ENCODE results near the gene ELOVL7. TPM values are rescaled to one million over a fixed set of nuclear protein-coding genes. Genes with fewer than 3 reads are reported as not detected.

The ELOVL7 gene
- total and polyA plus RNA-seq, 2 donors (not counting 3 experiments of a cell fraction or from before 2014, with no cell fraction given): 0.01 to 0.09 TPM

DNA sequence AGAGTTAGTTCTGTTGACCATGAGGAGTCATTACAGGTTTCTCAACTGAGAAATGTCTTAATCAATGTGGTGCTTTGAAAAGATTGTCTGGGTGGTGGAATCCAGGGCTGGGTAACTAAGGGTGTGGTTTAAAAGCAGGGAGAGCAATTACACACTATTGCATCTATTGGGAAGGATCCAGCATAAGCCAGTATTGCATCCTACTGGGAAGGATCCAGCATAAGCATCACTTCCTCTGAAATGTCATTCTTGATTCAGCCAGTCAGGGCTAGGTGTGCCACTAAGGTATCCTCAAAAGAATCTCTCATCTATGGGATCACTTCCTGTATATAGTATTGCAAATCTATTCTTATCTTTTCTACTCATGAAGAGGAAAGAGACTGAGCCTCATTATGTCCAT, 38.6 kb downstream of the ELOVL7 start:
- FAIRE-seq (no peak), DNase-seq (ENCODE audit: low read depth, low spot score) (no peak)
- H3K4me3 ChIP-seq (replicated peaks in 1 of 3; ENCODE audit: insufficient read depth in 1 of 3, low read depth in 1 of 3, low read length in 3 of 3): no peak overlapping the region
- no peak overlapping the region for H3K9ac ChIP-seq (replicated peaks; ENCODE audit: extremely low read depth, insufficient read depth, low read length)
- H3K9me1 ChIP-seq (replicated peaks; ENCODE audit: control insufficient read depth, extremely low read depth, insufficient read depth, low read length): no peaks in the 10 kb centered on the region
- H3K4me2 ChIP-seq (ENCODE audit: insufficient read depth, low read length): no peak overlapping the region
- TF ChIP-seq EZH2 (IDR thresholded peaks at IDR 0.05; ENCODE audit: borderline replicate concordance, low read depth, low read length, severe bottlenecking) (no peak), POLR2A (IDR thresholded peaks at IDR 0.05; ENCODE audit: low read depth, low read length) (no peak), MAX (IDR thresholded peaks at IDR 0.05; ENCODE audit: insufficient read depth, insufficient read length) (no peak), GATA2 (IDR thresholded peaks at IDR 0.05; ENCODE audit: insufficient read depth, insufficient read length, low read depth, low read length) (no peak), POLR2AphosphoS5 (IDR thresholded peaks at IDR 0.05; ENCODE audit: insufficient read depth, low read depth, low read length) (no peak), JUN (IDR thresholded peaks at IDR 0.05; ENCODE audit: borderline replicate concordance, insufficient read depth, insufficient read length, low read depth) (no peak), MYC (IDR thresholded peaks at IDR 0.05; ENCODE audit: low read depth, low read length) (no peak), FOS (IDR thresholded peaks at IDR 0.05; ENCODE audit: borderline replicate concordance, insufficient read depth, low read length) (no peak)
- TF ChIP-seq, protein P1, sequence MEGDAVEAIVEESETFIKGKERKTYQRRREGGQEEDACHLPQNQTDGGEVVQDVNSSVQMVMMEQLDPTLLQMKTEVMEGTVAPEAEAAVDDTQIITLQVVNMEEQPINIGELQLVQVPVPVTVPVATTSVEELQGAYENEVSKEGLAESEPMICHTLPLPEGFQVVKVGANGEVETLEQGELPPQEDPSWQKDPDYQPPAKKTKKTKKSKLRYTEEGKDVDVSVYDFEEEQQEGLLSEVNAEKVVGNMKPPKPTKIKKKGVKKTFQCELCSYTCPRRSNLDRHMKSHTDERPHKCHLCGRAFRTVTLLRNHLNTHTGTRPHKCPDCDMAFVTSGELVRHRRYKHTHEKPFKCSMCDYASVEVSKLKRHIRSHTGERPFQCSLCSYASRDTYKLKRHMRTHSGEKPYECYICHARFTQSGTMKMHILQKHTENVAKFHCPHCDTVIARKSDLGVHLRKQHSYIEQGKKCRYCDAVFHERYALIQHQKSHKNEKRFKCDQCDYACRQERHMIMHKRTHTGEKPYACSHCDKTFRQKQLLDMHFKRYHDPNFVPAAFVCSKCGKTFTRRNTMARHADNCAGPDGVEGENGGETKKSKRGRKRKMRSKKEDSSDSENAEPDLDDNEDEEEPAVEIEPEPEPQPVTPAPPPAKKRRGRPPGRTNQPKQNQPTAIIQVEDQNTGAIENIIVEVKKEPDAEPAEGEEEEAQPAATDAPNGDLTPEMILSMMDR (IDR thresholded peaks at IDR 0.05; ENCODE audit: extremely low read depth in 1 of 2, insufficient read depth in 1 of 2, low read depth in 1 of 2, low read length in 2 of 2): no peak
- dilution Hi-C loops (cut with MboI; ENCODE audit: extremely low pct_ligation_motif_present, low sequenced_read_pairs) (no loop called here), intact Hi-C loops (cut with micrococcal nuclease) (no loop called here)
- H3K79me2 ChIP-seq (ENCODE audit: control insufficient read depth, insufficient read depth, low read length): no peaks in the 10 kb centered on the region
- H3K36me3 ChIP-seq (ENCODE audit: control insufficient read depth in 2 of 2, extremely low read depth in 1 of 2, insufficient read depth in 2 of 2, low read length in 2 of 2): no peaks in the 10 kb centered on the region
- ChIA-PET POLR2A (no interaction called here), CTCF (no interaction called here)
- BruUV-seq (replicated peaks): no TSS peak
- H3K4me1 ChIP-seq (ENCODE audit: control insufficient read depth, extremely low read depth, insufficient read depth, low read length): no peaks in the 10 kb centered on the region
- no peaks in the 10 kb centered on the region for H4K20me1 ChIP-seq (replicated peaks; ENCODE audit: control insufficient read depth, extremely low read depth, insufficient read depth, low read length)
- no peak overlapping the region for H2AFZ ChIP-seq (ENCODE audit: low read depth, low read length)
- no peak overlapping the region for H3K27ac ChIP-seq (ENCODE audit: insufficient read depth, low read depth, low read length)
- no peaks in the 10 kb centered on the region for H3K9me3 ChIP-seq (replicated peaks; ENCODE audit: control insufficient read depth, insufficient read depth, low read length)
- no peaks in the 10 kb centered on the region for H3K27me3 ChIP-seq (ENCODE audit: control insufficient read depth in 2 of 2, insufficient read depth in 2 of 2, low read length in 2 of 2)
